Suprapubic skin (tissue), 4 donors: ENCODE data around the gene GTF2H3. TPM values are rescaled to one million over a fixed set of nuclear protein-coding genes. Genes with fewer than 3 reads are reported as not detected.
A peak's percentile ranks its signal among the peaks of the same experiment; 100 is the strongest.

Source experiments
- DNase-seq, 2 donors: peaks; one replicate each; pipeline ENCODE4 v3.0.0-alpha.2; 2019; ENCODE audit warnings: low spot score in 2 of 2
- H3K27ac ChIP-seq: fragments of 200-600 bp; sonication (generic); one replicate; pipeline ENCODE4 v1.5.1; 2019
- H3K27me3 ChIP-seq: fragments of 200-600 bp; sonication (generic); one replicate; pipeline ENCODE4 v1.5.1; 2019
- H3K36me3 ChIP-seq: fragments of 200-600 bp; sonication (generic); one replicate; pipeline ENCODE4 v1.5.1; 2019
- H3K4me1 ChIP-seq: fragments of 200-600 bp; sonication (generic); one replicate; pipeline ENCODE4 v1.5.1; 2019
- H3K4me3 ChIP-seq: fragments of 200-600 bp; sonication (generic); one replicate; pipeline ENCODE4 v1.5.1; 2019; ENCODE audit warnings: mild to moderate bottlenecking
- H3K9me3 ChIP-seq: fragments of 200-600 bp; sonication (generic); one replicate; pipeline ENCODE4 v1.5.1; 2019
- CTCF ChIP-seq, 2 donors: fragments of 200-600 bp in 1 of 2; fragments of 450-650 bp in 1 of 2; sonication (generic) in 1 of 2; IDR thresholded peaks; one replicate each; pipeline ENCODE4 v1.5.1; 2016 to 2019; ENCODE audit warnings: antibody characterized with exemption in 2 of 2, mild to moderate bottlenecking in 1 of 2, moderate library complexity in 1 of 2
- EP300 ChIP-seq: sonication (generic); formaldehyde crosslinking; IDR thresholded peaks from one replicate; pipeline ENCODE4 v1.6.1; 2017; ENCODE audit warnings: antibody characterized with exemption
- POLR2A ChIP-seq, 2 donors: fragments of 450-650 bp; IDR thresholded peaks; one replicate each; pipeline ENCODE4 v1.6.1; 2017; ENCODE audit warnings: antibody characterized with exemption in 2 of 2, mild to moderate bottlenecking in 2 of 2, moderate library complexity in 2 of 2
- POLR2AphosphoS5 ChIP-seq, 3 donors: sonication (generic); formaldehyde crosslinking; IDR thresholded peaks; one replicate each; pipeline ENCODE4 v1.6.1; 2017; ENCODE audit warnings: antibody characterized with exemption in 3 of 3
- WGBS: methylation state at CpG from one replicate; pipeline ENCODE4 v1.1.5; 2018; 5-methylcytosine and 5-hydroxymethylcytosine counted together
- total RNA-seq, 4 donors: library from RNA; depleted of rRNA; stranded (reverse); fragments of >200 nt; gene quantifications; one replicate each; pipeline ENCODE4 v1.1.0, GENCODE V29; 2016

GTF2H3 gene
- total RNA-seq, 4 donors from 2014 or later: 14.4 to 33.3 (median 23.3) TPM

- Histone ChIP-seq H3K27ac (no peak overlapping the region), H3K36me3 (peaks cover 76% of the 10 kb centered on the region), H3K4me3 (no peak overlapping the region), H3K27me3 (no peaks in the 10 kb centered on the region), H3K4me1 (peaks cover 16% of the 10 kb centered on the region), H3K9me3 (no peaks in the 10 kb centered on the region)
- 95% methylated on average over 4 of the region's 4 CpGs for WGBS
- no peak for TF ChIP-seq POLR2AphosphoS5 (IDR thresholded peaks at IDR 0.05)
- no peak for TF ChIP-seq EP300
- no peak for TF ChIP-seq POLR2A (IDR thresholded peaks at IDR 0.05)
- TF ChIP-seq CTCF (IDR thresholded peaks at IDR 0.05): no peak
- peak in 1 of 2 donors; percentile 16 for DNase-seq
Measured at GRCh38 chr12:123607756-123608155, 25.9 kb upstream of the GTF2H3 start.

GRCh38 chr12:123608182-123608581 lies 25.4 kb upstream of the GTF2H3 start:
- H3K27me3 ChIP-seq: no peaks in the 10 kb centered on the region
- no peak for TF ChIP-seq EP300
- no peak for TF ChIP-seq POLR2AphosphoS5 (IDR thresholded peaks at IDR 0.05)
- TF ChIP-seq POLR2A (IDR thresholded peaks at IDR 0.05): no peak
- no peak for TF ChIP-seq CTCF (IDR thresholded peaks at IDR 0.05)
- no peak for DNase-seq
- H3K9me3 ChIP-seq: no peaks in the 10 kb centered on the region
- H3K27ac ChIP-seq: no peak overlapping the region
- WGBS: 79% methylated on average over 8 of the region's 8 CpGs
- H3K4me1 ChIP-seq: peaks cover 11% of the 10 kb centered on the region
- peaks cover 80% of the 10 kb centered on the region for H3K36me3 ChIP-seq
- H3K4me3 ChIP-seq: no peak overlapping the region

- Histone ChIP-seq H3K4me1 (no peaks in the 10 kb centered on the region), H3K9me3 (no peaks in the 10 kb centered on the region), H3K36me3 (peaks cover 93% of the 10 kb centered on the region), H3K27ac (no peak overlapping the region), H3K4me3 (no peak overlapping the region), H3K27me3 (no peaks in the 10 kb centered on the region)
- TF ChIP-seq POLR2AphosphoS5 (IDR thresholded peaks at IDR 0.05): no peak
- TF ChIP-seq CTCF (IDR thresholded peaks at IDR 0.05): no peak
- TF ChIP-seq POLR2A (IDR thresholded peaks at IDR 0.05): no peak
- TF ChIP-seq EP300: no peak
- WGBS: 98% methylated on average over 2 of the region's 2 CpGs
- no peak for DNase-seq
Measured at GRCh38 chr12:123614110-123614509, 19.5 kb upstream of the GTF2H3 start.

GRCh38 chr12:123614531-123614930 lies 19.1 kb upstream of the GTF2H3 start:
- H3K9me3 ChIP-seq: no peaks in the 10 kb centered on the region
- no peak for TF ChIP-seq CTCF (IDR thresholded peaks at IDR 0.05)
- H3K27me3 ChIP-seq: no peaks in the 10 kb centered on the region
- no peak overlapping the region for H3K27ac ChIP-seq
- DNase-seq: peak in 1 of 2 donors; percentile 29
- H3K4me1 ChIP-seq: no peaks in the 10 kb centered on the region
- 64% methylated on average over 4 of the region's 4 CpGs for WGBS
- no peak overlapping the region for H3K4me3 ChIP-seq
- peaks cover 93% of the 10 kb centered on the region for H3K36me3 ChIP-seq

- WGBS: 90% methylated on average over 3 of the region's 3 CpGs
- H3K27ac ChIP-seq: no peak overlapping the region
- TF ChIP-seq EP300 (no peak), CTCF (IDR thresholded peaks at IDR 0.05) (no peak)
- no peak for DNase-seq
- H3K4me3 ChIP-seq: no peak overlapping the region
- H3K36me3 ChIP-seq: peaks cover 94% of the 10 kb centered on the region
- no peaks in the 10 kb centered on the region for H3K9me3 ChIP-seq
- no peaks in the 10 kb centered on the region for H3K4me1 ChIP-seq
- H3K27me3 ChIP-seq: no peaks in the 10 kb centered on the region
Measured at GRCh38 chr12:123617144-123617543, 16.5 kb upstream of the GTF2H3 start.
